ENCODE measurements around the gene CD82. TPM values are rescaled to one million over a fixed set of nuclear protein-coding genes. Genes with fewer than 3 reads are reported as not detected.

The CD82 gene
- total RNA-seq, 1 experiment from 2014 or later: 8.2 TPM

DNA sequence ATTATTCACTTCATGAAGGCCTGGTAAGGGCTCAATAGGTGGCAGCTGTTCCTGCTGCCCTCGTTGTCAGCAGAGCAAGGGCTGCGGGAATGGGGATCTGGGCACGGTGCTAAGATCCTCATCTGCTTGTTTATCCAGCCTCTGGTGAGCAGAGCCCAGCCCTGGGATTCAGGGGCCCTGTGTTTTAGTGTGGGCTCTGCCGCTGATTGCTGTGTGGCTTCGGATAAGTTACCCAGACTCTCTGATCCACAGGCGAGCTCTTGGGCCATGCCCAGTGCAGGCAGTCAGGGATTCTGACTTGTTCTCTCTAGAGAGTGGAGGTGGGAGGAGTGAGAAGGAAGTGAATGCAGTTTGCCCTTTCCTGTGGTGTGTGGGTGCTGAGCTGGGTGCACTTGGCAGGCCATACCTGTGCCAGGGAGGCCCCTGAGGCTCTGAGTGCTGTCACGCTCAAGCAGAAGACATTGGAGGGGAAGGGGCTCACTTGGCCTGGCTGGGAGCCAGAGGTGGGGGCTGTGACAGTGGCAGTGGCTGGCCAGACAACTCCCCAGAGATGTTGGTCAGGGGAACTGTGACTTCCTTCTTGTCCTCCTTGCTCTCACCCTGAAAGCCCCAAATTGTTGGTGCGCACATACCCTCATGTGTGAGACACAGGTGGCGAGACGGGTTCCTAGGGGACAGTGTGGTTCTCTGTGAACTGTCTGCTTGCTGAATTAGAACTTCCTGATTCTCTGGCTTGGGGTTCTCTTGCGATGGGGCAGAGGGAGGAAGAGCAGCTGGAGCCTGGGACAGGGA is 43.7 kb downstream of the CD82 start:
- TF ChIP-seq EZH2 (IDR thresholded peaks at IDR 0.05; ENCODE audit: borderline replicate concordance, low read depth, low read length, poor library complexity, severe bottlenecking): no peak
- TF ChIP-seq, protein P1, sequence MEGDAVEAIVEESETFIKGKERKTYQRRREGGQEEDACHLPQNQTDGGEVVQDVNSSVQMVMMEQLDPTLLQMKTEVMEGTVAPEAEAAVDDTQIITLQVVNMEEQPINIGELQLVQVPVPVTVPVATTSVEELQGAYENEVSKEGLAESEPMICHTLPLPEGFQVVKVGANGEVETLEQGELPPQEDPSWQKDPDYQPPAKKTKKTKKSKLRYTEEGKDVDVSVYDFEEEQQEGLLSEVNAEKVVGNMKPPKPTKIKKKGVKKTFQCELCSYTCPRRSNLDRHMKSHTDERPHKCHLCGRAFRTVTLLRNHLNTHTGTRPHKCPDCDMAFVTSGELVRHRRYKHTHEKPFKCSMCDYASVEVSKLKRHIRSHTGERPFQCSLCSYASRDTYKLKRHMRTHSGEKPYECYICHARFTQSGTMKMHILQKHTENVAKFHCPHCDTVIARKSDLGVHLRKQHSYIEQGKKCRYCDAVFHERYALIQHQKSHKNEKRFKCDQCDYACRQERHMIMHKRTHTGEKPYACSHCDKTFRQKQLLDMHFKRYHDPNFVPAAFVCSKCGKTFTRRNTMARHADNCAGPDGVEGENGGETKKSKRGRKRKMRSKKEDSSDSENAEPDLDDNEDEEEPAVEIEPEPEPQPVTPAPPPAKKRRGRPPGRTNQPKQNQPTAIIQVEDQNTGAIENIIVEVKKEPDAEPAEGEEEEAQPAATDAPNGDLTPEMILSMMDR (conservative IDR thresholded peaks at IDR 0.05; ENCODE audit: low read depth, low read length): no peak
- H3K36me3 ChIP-seq (ENCODE audit: insufficient read depth, low read length, poor library complexity, severe bottlenecking): no peaks in the 10 kb centered on the region
- BruUV-seq (replicated peaks): no TSS peak
- H3K4me3 ChIP-seq (ENCODE audit: low read depth, low read length, poor library complexity, severe bottlenecking): no peak overlapping the region
- H3K4me1 ChIP-seq (ENCODE audit: insufficient read depth, low read length, poor library complexity, severe bottlenecking): peaks cover 5% of the 10 kb centered on the region
- H3K27ac ChIP-seq (ENCODE audit: low read depth, low read length, poor library complexity, severe bottlenecking): no peak overlapping the region
- CTCF ChIA-PET: no interaction called here
- intact Hi-C loops (cut with micrococcal nuclease; ENCODE audit: unreplicated experiment): no loop called here
- POLR2A ChIA-PET (ENCODE audit: low non-redundant PET): no interaction called here
- no peaks in the 10 kb centered on the region for H3K9me3 ChIP-seq (ENCODE audit: low read depth, low read length, poor library complexity, severe bottlenecking)
- DNase-seq (ENCODE audit: low spot score): no peak
- H3K27me3 ChIP-seq (replicated peaks; ENCODE audit: insufficient read depth, low read depth, low read length, poor library complexity): no peaks in the 10 kb centered on the region

DNA sequence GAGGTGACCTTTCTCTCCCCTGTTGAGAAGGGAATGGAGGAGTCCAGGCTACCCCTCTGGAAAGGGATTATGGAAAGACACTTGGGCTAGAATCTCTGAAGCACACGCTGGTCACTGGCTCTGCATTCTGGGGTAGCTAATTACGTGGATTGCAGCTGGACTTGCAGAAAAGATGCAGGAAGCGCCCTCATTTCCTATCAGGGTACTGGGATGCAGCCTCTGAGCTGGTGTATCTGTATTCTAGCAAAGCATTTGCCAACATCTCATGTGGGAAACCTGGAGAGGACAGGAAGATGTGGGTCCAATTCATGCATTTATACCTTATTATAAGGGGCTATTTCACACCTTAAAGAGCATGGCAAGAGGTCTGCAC is 44.3 kb downstream of the CD82 start:
- TF ChIP-seq EZH2 (IDR thresholded peaks at IDR 0.05; ENCODE audit: borderline replicate concordance, low read depth, low read length, poor library complexity, severe bottlenecking): no peak
- peaks cover 5% of the 10 kb centered on the region for H3K4me1 ChIP-seq (ENCODE audit: insufficient read depth, low read length, poor library complexity, severe bottlenecking)
- no peaks in the 10 kb centered on the region for H3K9me3 ChIP-seq (ENCODE audit: low read depth, low read length, poor library complexity, severe bottlenecking)
- ChIA-PET CTCF (no interaction called here), POLR2A (ENCODE audit: low non-redundant PET) (no interaction called here)
- no peak for DNase-seq (ENCODE audit: low spot score)
- no peaks in the 10 kb centered on the region for H3K27me3 ChIP-seq (replicated peaks; ENCODE audit: insufficient read depth, low read depth, low read length, poor library complexity)
- no peaks in the 10 kb centered on the region for H3K36me3 ChIP-seq (ENCODE audit: insufficient read depth, low read length, poor library complexity, severe bottlenecking)
- BruUV-seq (replicated peaks): no TSS peak
- intact Hi-C loops (cut with micrococcal nuclease; ENCODE audit: unreplicated experiment): no loop called here
- H3K4me3 ChIP-seq (ENCODE audit: low read depth, low read length, poor library complexity, severe bottlenecking): no peak overlapping the region
- no peak overlapping the region for H3K27ac ChIP-seq (ENCODE audit: low read depth, low read length, poor library complexity, severe bottlenecking)

DNA sequence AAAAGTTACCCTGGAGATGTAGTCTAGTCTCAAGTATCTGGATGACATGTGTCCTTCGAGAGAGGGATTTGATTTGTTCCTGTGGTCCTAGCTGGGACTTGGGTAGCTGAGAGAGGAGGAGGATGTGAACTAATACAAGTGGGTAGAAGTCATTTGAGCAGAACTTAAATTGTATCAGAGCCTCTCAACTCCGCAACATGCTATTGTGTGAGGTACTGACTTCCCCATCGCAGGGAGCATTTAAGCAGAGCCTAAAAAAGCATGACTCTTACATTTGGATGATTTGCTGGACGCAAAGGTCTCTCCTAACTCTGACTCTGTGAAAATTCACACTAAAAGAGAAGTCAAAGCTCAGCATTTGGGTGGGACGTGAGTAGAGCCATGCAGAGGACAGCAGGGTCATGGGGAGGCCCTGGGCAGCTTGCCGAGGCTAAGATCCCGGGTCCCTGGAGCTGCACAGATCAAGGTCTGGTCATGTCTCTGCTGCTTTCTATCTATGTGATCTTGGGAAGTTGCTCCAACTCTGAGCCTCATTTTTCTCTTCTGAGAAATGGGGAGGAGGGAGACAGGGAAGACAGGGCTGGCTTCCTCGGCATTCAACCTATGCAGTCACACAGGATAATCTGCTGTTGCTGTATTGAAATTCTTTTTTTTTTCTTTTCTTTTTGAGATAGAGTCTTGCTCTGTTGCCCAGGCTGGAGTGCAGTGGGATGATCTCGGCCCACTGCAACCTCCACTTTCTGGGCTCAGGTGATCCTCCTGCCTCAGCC is 44.9 kb downstream of the CD82 start:
- BruUV-seq (replicated peaks): no TSS peak
- no peaks in the 10 kb centered on the region for H3K36me3 ChIP-seq (ENCODE audit: insufficient read depth, low read length, poor library complexity, severe bottlenecking)
- no peak for DNase-seq (ENCODE audit: low spot score)
- H3K4me3 ChIP-seq (ENCODE audit: low read depth, low read length, poor library complexity, severe bottlenecking): no peak overlapping the region
- no peaks in the 10 kb centered on the region for H3K9me3 ChIP-seq (ENCODE audit: low read depth, low read length, poor library complexity, severe bottlenecking)
- H3K4me1 ChIP-seq (ENCODE audit: insufficient read depth, low read length, poor library complexity, severe bottlenecking): peaks cover 5% of the 10 kb centered on the region
- intact Hi-C loops (cut with micrococcal nuclease; ENCODE audit: unreplicated experiment): no loop called here
- ChIA-PET CTCF (no interaction called here), POLR2A (ENCODE audit: low non-redundant PET) (no interaction called here)
- no peak overlapping the region for H3K27ac ChIP-seq (ENCODE audit: low read depth, low read length, poor library complexity, severe bottlenecking)
- no peaks in the 10 kb centered on the region for H3K27me3 ChIP-seq (replicated peaks; ENCODE audit: insufficient read depth, low read depth, low read length, poor library complexity)
- TF ChIP-seq, protein P1 (conservative IDR thresholded peaks at IDR 0.05; ENCODE audit: low read depth, low read length): no peak
- no peak for TF ChIP-seq EZH2 (IDR thresholded peaks at IDR 0.05; ENCODE audit: borderline replicate concordance, low read depth, low read length, poor library complexity, severe bottlenecking)

Data from A673 (cell line).